GM12873 (cell line): Measurements from ENCODE around the gene SLC45A2.

Experiments
- CTCF ChIP-seq: IDR thresholded peaks from 2 replicates; pipeline ENCODE4 v1.5.1; 2012; ENCODE audit warnings: low read depth, mild to moderate bottlenecking, moderate library complexity, low read length, control low read depth; ENCODE audit not compliant: insufficient read depth; ENCODE audit errors: missing control alignments

The SLC45A2 gene

GRCh38 chr5:33995865-33996264, 11.4 kb upstream of the SLC45A2 start:
- no peak for TF ChIP-seq CTCF

DNA sequence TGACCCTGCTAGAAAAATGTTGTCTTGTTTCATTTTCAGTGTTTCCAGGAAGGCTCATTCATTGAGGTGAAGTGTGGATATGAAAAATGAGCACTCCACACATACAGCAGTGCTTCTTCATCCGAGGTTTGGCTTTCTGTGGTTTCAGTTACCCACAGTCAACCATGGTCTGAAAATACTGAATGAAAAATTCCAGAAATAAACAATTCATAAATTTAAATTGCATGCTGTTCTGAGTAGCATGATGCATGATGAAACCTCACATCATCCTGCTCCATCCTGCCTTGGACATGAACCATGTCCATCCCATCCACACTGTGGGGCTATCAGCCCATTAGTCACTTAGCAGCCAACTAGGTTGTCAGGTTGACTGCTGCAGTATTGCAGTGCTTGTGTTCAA, 10.4 kb upstream of the SLC45A2 start:
- no peak for TF ChIP-seq CTCF

- no peak for TF ChIP-seq CTCF
These were observed 8.4 kb upstream of the SLC45A2 start for GRCh38 chr5:33992864-33993263.

- TF ChIP-seq CTCF, result no peak
These were observed 954 bp upstream of the SLC45A2 start for GRCh38 chr5:33985447-33985846.

DNA sequence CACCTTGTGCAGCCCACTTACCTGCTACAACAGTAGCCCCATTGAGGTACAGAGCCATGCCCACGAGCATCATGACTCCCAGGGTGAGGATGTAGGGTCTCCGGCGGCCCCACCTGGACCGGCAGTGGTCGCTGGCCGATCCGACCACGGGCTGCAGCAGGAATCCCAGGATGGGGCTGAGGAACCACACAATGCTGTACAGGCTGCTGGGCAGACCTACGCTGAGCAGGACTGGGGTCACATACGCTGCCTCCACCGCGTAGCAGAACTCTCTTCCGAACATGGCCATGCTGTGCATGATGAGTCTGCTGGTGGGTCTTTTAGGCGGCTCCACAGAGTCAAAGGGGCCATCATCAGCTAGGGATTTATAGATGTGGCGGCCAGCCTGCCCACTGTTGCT, 315 bp downstream of the SLC45A2 start:
- no peak for TF ChIP-seq CTCF

- no peak for TF ChIP-seq CTCF
These were observed 2.9 kb downstream of the SLC45A2 start for GRCh38 chr5:33981408-33982162.

- TF ChIP-seq CTCF, result no peak
These were observed 4.5 kb downstream of the SLC45A2 start for GRCh38 chr5:33980030-33980429.
